H1 (cell line): ENCODE data around the gene MAPRE2. TPM values are rescaled to one million over a fixed set of nuclear protein-coding genes. Genes with fewer than 3 reads are reported as not detected.

Experiments
- CTCF ChIA-PET: fragments of 300-600 bp; sonication (Branson Sonifier 250); formaldehyde crosslinking; loops from one replicate; lab custom pipeline; 2021; ENCODE audit not compliant: partially characterized antibody; lab: Charles Lee
- POLR2A ChIA-PET: fragments of 300-600 bp; sonication (Branson Sonifier 250); formaldehyde crosslinking; loops from one replicate; lab custom pipeline; 2021; ENCODE audit warnings: inconsistent platforms; ENCODE audit not compliant: partially characterized antibody; lab: Charles Lee
- DNase-seq, 2 experiments: peaks; one replicate each; pipeline versions ENCODE4 v3.0.0 to v3.0.0-alpha.2; 2010 to 2022; ENCODE audit warnings: low spot score in 2 of 2, low read depth in 1 of 2, mixed read lengths in 1 of 2
- FAIRE-seq: peaks from 2 replicates; lab custom pipeline; 2011; peaks lifted over from hg19 to GRCh38; lab: Jason Lieb, UNC
- H2AFZ ChIP-seq: 2 replicates; pipeline ENCODE4 v1.8.1; 2012; ENCODE audit warnings: low read length, inconsistent platforms
- H2AK5ac ChIP-seq: 2 replicates; pipeline ENCODE4 v1.6.1; 2013; ENCODE audit warnings: low read depth, low read length
- H2BK120ac ChIP-seq: replicated peaks from 2 replicates; pipeline ENCODE3; 2013; ENCODE audit warnings: low read depth, low read length, inconsistent platforms
- H2BK12ac ChIP-seq: 2 replicates; pipeline ENCODE4 v1.6.1; 2013; ENCODE audit warnings: low read depth, low read length
- H2BK15ac ChIP-seq: 2 replicates; pipeline ENCODE4 v1.6.1; 2013; ENCODE audit warnings: low read length
- H2BK20ac ChIP-seq: 2 replicates; pipeline ENCODE4 v1.6.1; 2013; ENCODE audit warnings: low read length
- H2BK5ac ChIP-seq: 2 replicates; pipeline ENCODE4 v1.6.1; 2013; ENCODE audit warnings: low read depth, low read length
- H3K14ac ChIP-seq: 2 replicates; pipeline ENCODE4 v1.6.1; 2013; ENCODE audit warnings: inconsistent platforms; ENCODE audit not compliant: insufficient read length
- H3K18ac ChIP-seq: 2 replicates; pipeline ENCODE4 v1.6.1; 2013; ENCODE audit warnings: low read length; ENCODE audit errors: extremely low read depth
- H3K23ac ChIP-seq: 2 replicates; pipeline ENCODE4 v1.6.1; 2013; ENCODE audit warnings: inconsistent platforms; ENCODE audit not compliant: insufficient read length
- H3K23me2 ChIP-seq: 2 replicates; pipeline ENCODE4 v1.6.1; 2013; ENCODE audit warnings: low read depth, low read length
- H3K27ac ChIP-seq: 2 replicates; pipeline ENCODE4 v1.6.1; 2011; ENCODE audit warnings: low read depth, low read length, inconsistent platforms
- H3K27me3 ChIP-seq, 4 experiments: replicated peaks in 1 of 4; 1 replicate in 1 of 4; 2 replicates in 3 of 4; pipeline versions ENCODE4 v1.6.1 to v1.8.1; 2011 to 2013; ENCODE audit warnings: low read length in 3 of 4, mild to moderate bottlenecking in 3 of 4, inconsistent platforms in 2 of 4, mixed read lengths in 2 of 4, moderate library complexity in 1 of 4; ENCODE audit not compliant: control insufficient read depth in 3 of 4, insufficient read depth in 3 of 4; ENCODE audit errors: extremely low read depth in 1 of 4
- H3K36me3 ChIP-seq, 4 experiments: 2 replicates each; pipeline versions ENCODE4 v1.6.1 to v1.8.1; 2011 to 2013; ENCODE audit warnings: mild to moderate bottlenecking in 4 of 4, low read length in 3 of 4, moderate library complexity in 2 of 4, control low read depth in 1 of 4, inconsistent platforms in 1 of 4; ENCODE audit not compliant: insufficient read depth in 4 of 4, control insufficient read depth in 2 of 4
- H3K4ac ChIP-seq: replicated peaks from 2 replicates; pipeline ENCODE3; 2013; ENCODE audit warnings: low read length, low read depth, mixed read lengths, inconsistent platforms; ENCODE audit not compliant: insufficient read length
- H3K4me1 ChIP-seq, 4 experiments: replicated peaks in 1 of 4; 1 replicate in 1 of 4; 2 replicates in 3 of 4; pipeline versions ENCODE4 v1.6.1 to v1.8.1; 2011 to 2013; ENCODE audit warnings: low read length in 3 of 4, inconsistent platforms in 2 of 4, mixed read lengths in 1 of 4; ENCODE audit not compliant: insufficient read depth in 4 of 4, control insufficient read depth in 3 of 4
- H3K4me2 ChIP-seq, 2 experiments: 2 replicates each; pipeline versions ENCODE4 v1.6.1 to v1.8.1; 2011 to 2013; ENCODE audit warnings: low read depth in 2 of 2, low read length in 2 of 2, control low read depth in 1 of 2, inconsistent platforms in 1 of 2, mild to moderate bottlenecking in 1 of 2; ENCODE audit not compliant: insufficient read depth in 1 of 2
- H3K4me3 ChIP-seq, 4 experiments: fragments of 200-600, 300-600 bp in 1 of 4; sonication (generic), shearing (Covaris generic), sonication (Bioruptor Twin) in 1 of 4; 2 replicates each; pipeline versions ENCODE4 v1.5.1 to v1.8.1; 2011 to 2016; ENCODE audit warnings: low read length in 4 of 4, low read depth in 3 of 4, control low read depth in 2 of 4, inconsistent platforms in 2 of 4, mild to moderate bottlenecking in 2 of 4, mixed read lengths in 1 of 4, moderate library complexity in 1 of 4; ENCODE audit not compliant: insufficient read depth in 2 of 4; ENCODE audit errors: extremely low read depth in 1 of 4
- H3K56ac ChIP-seq: replicated peaks from 2 replicates; pipeline ENCODE3; 2013; ENCODE audit warnings: low read depth, mild to moderate bottlenecking, mixed read lengths, low read length, inconsistent platforms; ENCODE audit not compliant: insufficient read length
- H3K79me1 ChIP-seq: 2 replicates; pipeline ENCODE4 v1.6.1; 2013; ENCODE audit warnings: low read depth, low read length, control low read depth
- H3K79me2 ChIP-seq, 2 experiments: 2 replicates each; pipeline versions ENCODE4 v1.6.1 to v1.8.1; 2012 to 2013; ENCODE audit warnings: low read length in 2 of 2, mild to moderate bottlenecking in 2 of 2, inconsistent platforms in 1 of 2; ENCODE audit not compliant: insufficient read depth in 2 of 2, control insufficient read depth in 1 of 2
- H3K9ac ChIP-seq, 4 experiments: replicated peaks in 1 of 4; 1 replicate in 1 of 4; 2 replicates in 3 of 4; pipeline versions ENCODE4 v1.6.1 to v1.8.1; 2011 to 2013; ENCODE audit warnings: low read depth in 3 of 4, low read length in 3 of 4, control low read depth in 2 of 4, mild to moderate bottlenecking in 2 of 4, moderate library complexity in 2 of 4, inconsistent platforms in 1 of 4; ENCODE audit errors: extremely low read depth in 1 of 4
- H3K9me3 ChIP-seq, 2 experiments: 2 replicates each; pipeline versions ENCODE4 v1.6.1 to v1.8.1; 2012 to 2013; ENCODE audit warnings: mild to moderate bottlenecking in 2 of 2, moderate library complexity in 2 of 2, control low read depth in 1 of 2, inconsistent platforms in 1 of 2, low read depth in 1 of 2, low read length in 1 of 2, mixed read lengths in 1 of 2; ENCODE audit not compliant: insufficient read depth in 2 of 2
- H4K20me1 ChIP-seq, 2 experiments: replicated peaks in 1 of 2; 2 replicates each; pipeline versions ENCODE3 to v1.8.1; 2011 to 2013; ENCODE audit warnings: inconsistent platforms in 2 of 2, low read length in 2 of 2, mild to moderate bottlenecking in 1 of 2; ENCODE audit not compliant: insufficient read depth in 2 of 2, control insufficient read depth in 1 of 2
- H4K5ac ChIP-seq: 2 replicates; pipeline ENCODE4 v1.6.1; 2013; ENCODE audit warnings: low read length, low read depth, mixed read lengths, inconsistent platforms; ENCODE audit not compliant: insufficient read length
- H4K8ac ChIP-seq: 2 replicates; pipeline ENCODE4 v1.8.0; 2013; ENCODE audit warnings: mild to moderate bottlenecking, moderate library complexity, low read length, inconsistent platforms; ENCODE audit not compliant: insufficient read depth; ENCODE audit errors: extremely low read depth
- H4K91ac ChIP-seq: replicated peaks from 2 replicates; pipeline ENCODE3; 2013; ENCODE audit warnings: low read length, mixed read lengths, inconsistent platforms; ENCODE audit not compliant: insufficient read length
- BACH1 ChIP-seq: IDR thresholded peaks from 2 replicates; pipeline ENCODE4 v1.6.1; 2012; ENCODE audit warnings: low read length, improper control_type of control experiment
- CBX5 ChIP-seq: fragments of 300-800, 300-1000 bp; sonication (generic); IDR thresholded peaks from 2 replicates; pipeline ENCODE4 v1.7.1; 2016; ENCODE audit warnings: antibody characterized with exemption, low read length, low read depth
- CREB1 ChIP-seq: IDR thresholded peaks from 2 replicates; pipeline ENCODE4 v1.6.1; 2012; ENCODE audit warnings: inconsistent platforms
- EP300 ChIP-seq, 2 experiments: IDR thresholded peaks; 1 replicate in 1 of 2; 2 replicates in 1 of 2; pipeline ENCODE4 v1.6.1; 2011 to 2012; ENCODE audit warnings: low read depth in 2 of 2, low read length in 2 of 2, mild to moderate bottlenecking in 2 of 2, borderline replicate concordance in 1 of 2, inconsistent platforms in 1 of 2, moderate library complexity in 1 of 2
- HDAC2 ChIP-seq, 2 experiments: fragments of 300-600 bp in 1 of 2; sonication (generic) in 1 of 2; IDR thresholded peaks; 2 replicates each; pipeline ENCODE4 v1.6.1; 2011 to 2012; ENCODE audit warnings: low read depth in 2 of 2, low read length in 2 of 2, mild to moderate bottlenecking in 2 of 2, moderate library complexity in 2 of 2, borderline replicate concordance in 1 of 2, inconsistent platforms in 1 of 2
- JUN ChIP-seq: IDR thresholded peaks from 2 replicates; pipeline ENCODE4 v1.6.1; 2011; ENCODE audit warnings: low read depth, mild to moderate bottlenecking, improper control_type of control experiment, low read length
- KDM4A ChIP-seq: IDR thresholded peaks from one replicate; pipeline ENCODE4 v1.7.1; 2012; ENCODE audit warnings: low read depth, mild to moderate bottlenecking, moderate library complexity, low read length, inconsistent platforms; ENCODE audit not compliant: severe bottlenecking
- KDM5A ChIP-seq: fragments of 200-600 bp; IDR thresholded peaks from 2 replicates; pipeline ENCODE4 v1.7.1; 2012; ENCODE audit warnings: mild to moderate bottlenecking, low read length, inconsistent platforms, mixed read lengths
- POLR2A ChIP-seq, 2 experiments: IDR thresholded peaks; 1 replicate in 1 of 2; 2 replicates in 1 of 2; pipeline ENCODE4 v1.6.1; 2011; ENCODE audit warnings: low read depth in 2 of 2, low read length in 2 of 2, mild to moderate bottlenecking in 2 of 2; ENCODE audit errors: control extremely low read depth in 1 of 2
- RAD21 ChIP-seq, 2 experiments: IDR thresholded peaks in 1 of 2; conservative IDR thresholded peaks in 1 of 2; 2 replicates each; pipeline ENCODE4 v1.6.1; 2011; ENCODE audit warnings: low read depth in 2 of 2, low read length in 2 of 2, improper control_type of control experiment in 1 of 2, inconsistent platforms in 1 of 2, mild to moderate bottlenecking in 1 of 2, moderate library complexity in 1 of 2
- SIX5 ChIP-seq: IDR thresholded peaks from 2 replicates; pipeline ENCODE4 v1.6.1; 2011; ENCODE audit warnings: mild to moderate bottlenecking, low read depth, low read length
- SUZ12 ChIP-seq: fragments of 200-600 bp; sonication (generic); IDR thresholded peaks from 2 replicates; pipeline ENCODE4 v1.6.1; 2012; ENCODE audit warnings: mild to moderate bottlenecking, inconsistent platforms, low read length, moderate library complexity, mixed read lengths
- YY1 ChIP-seq: IDR thresholded peaks from 2 replicates; pipeline ENCODE4 v1.6.1; 2011; ENCODE audit warnings: low read depth, mild to moderate bottlenecking, low read length
- WGBS, 2 experiments: shearing (Covaris generic) in 1 of 2; methylation state at CpG; one replicate each; pipeline versions ENCODE4 v1.1.6 to v1.1.7; 2013 to 2015; ENCODE audit warnings: low lambda C conversion rate in 2 of 2, mixed read lengths in 2 of 2, inconsistent platforms in 1 of 2, low coverage in 1 of 2, missing lambda C conversion rate in 1 of 2; ENCODE audit not compliant: insufficient replicate concordance in 2 of 2, insufficient coverage in 1 of 2, insufficient read length in 1 of 2; ENCODE audit errors: extremely low coverage in 1 of 2, missing lambda C conversion rate in 1 of 2; 5-methylcytosine and 5-hydroxymethylcytosine counted together
- polyA plus RNA-seq, 7 experiments: library from polyadenylated mRNA; depleted of rRNA in 3 of 7; stranded (reverse) in 5 of 7; unstranded in 2 of 7; fragments of >200 nt in 5 of 7; fragments of 200-250 nt in 2 of 7; gene quantifications; 1 replicate in 5 of 7; 2 replicates in 1 of 7; 4 replicates in 1 of 7; pipeline versions ENCODE4 v1.2.1 to v1.2.3, GENCODE V29; 2011 to 2013; ENCODE audit warnings: missing spikeins in 2 of 7, mixed read lengths in 2 of 7
- total RNA-seq: library from RNA; stranded (reverse); fragmentation: NEBNext Ultra II Directional; extraction: Animal tissue kit (Norgen Biotek cat#: 25700); gene quantifications from 2 replicates; pipeline ENCODE4 v1.2.1, GENCODE V29; 2021

Gene MAPRE2
- total and polyA plus RNA-seq, 2 of the 8 experiments (the other 6 are each of a cell fraction or from before 2014, with no cell fraction given): 32.6 to 33.1 TPM

DNA sequence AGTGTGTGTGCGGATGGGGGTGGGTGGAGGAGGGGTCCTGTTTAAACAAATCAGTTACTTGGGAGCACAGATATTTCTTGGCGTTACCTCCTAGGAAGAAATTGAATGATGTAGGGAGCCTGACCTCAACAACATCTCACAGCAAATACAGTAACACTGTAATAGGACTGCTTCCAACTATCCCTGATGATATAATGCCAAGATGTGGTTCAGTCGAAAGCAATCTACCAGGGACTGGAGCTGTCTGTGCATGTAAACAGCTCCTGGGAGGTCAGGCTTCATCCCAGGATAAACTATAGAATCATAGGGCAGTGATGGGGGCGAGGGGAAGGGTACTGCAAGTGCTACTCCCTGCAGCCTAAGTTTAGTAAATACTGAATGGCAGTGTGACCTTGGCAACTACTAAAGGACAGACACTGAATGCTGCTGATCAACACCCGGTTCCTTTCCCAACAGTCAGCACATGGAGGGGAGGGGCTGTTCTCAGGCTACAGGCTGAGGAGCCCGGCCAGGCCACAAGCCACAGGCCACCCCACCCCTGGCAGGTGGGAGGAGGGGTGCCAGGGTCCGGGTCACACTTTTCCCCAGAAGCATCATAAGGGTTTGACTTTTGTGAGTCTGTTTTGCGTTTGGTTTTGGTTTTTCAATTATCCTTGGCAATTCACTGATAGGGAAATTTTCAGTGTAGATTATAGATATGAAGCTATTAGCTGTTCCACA is 114.3 kb downstream of the MAPRE2 start:
- H3K23me2 ChIP-seq: no peaks in the 10 kb centered on the region
- H3K27me3 ChIP-seq: no peaks in the 10 kb centered on the region
- CTCF ChIA-PET: interaction anchor here (1.2 to 3.4 kb wide), 2 partner anchors 11 to 32 kb away, joined by 3 to 17 read pairs; no protein-coding TSS in a partner anchor
- H3K4me1 ChIP-seq: peaks cover 0 to 7% (median 4%) of the 10 kb centered on the region in 4 experiments; a peak in 5 of 7 replicates
- H2AFZ ChIP-seq: no peak overlapping the region
- H3K79me2 ChIP-seq: no peaks in the 10 kb centered on the region
- no peaks in the 10 kb centered on the region for H3K79me1 ChIP-seq
- H2BK20ac ChIP-seq: no peak overlapping the region
- POLR2A ChIA-PET: no interaction called here
- H4K20me1 ChIP-seq: no peaks in the 10 kb centered on the region
- H3K4me3 ChIP-seq: no peak overlapping the region
- WGBS, 2 experiments: 76% methylated on average over 8 of the region's 8 CpGs; no CpG with 5 or more reads in 1 of the 2 experiments
- H4K91ac ChIP-seq: no peak overlapping the region
- H3K56ac ChIP-seq: no peak overlapping the region
- no peak overlapping the region for H4K5ac ChIP-seq
- no peak overlapping the region for H2BK15ac ChIP-seq
- no peak overlapping the region for H3K14ac ChIP-seq
- no peak overlapping the region for H2BK5ac ChIP-seq
- H3K4me2 ChIP-seq: peak overlapping the region in 1 of 2 experiments; percentile 20; a peak in 1 of 4 replicates
- H3K9ac ChIP-seq: no peak overlapping the region; a peak in 1 of 7 replicates
- no peak overlapping the region for H2BK12ac ChIP-seq
- FAIRE-seq: no peak
- H2AK5ac ChIP-seq: no peak overlapping the region
- H3K36me3 ChIP-seq: no peaks in the 10 kb centered on the region
- no peak overlapping the region for H3K27ac ChIP-seq
- H3K9me3 ChIP-seq: no peaks in the 10 kb centered on the region
- H3K4ac ChIP-seq: no peak overlapping the region
- no peak overlapping the region for H3K18ac ChIP-seq
- H3K23ac ChIP-seq: no peak overlapping the region
- H4K8ac ChIP-seq: no peak overlapping the region; the same call in 1 of the 2 replicates
- DNase-seq: no peak
- no peak overlapping the region for H2BK120ac ChIP-seq
- no peak for TF ChIP-seq HDAC2 (IDR thresholded peaks at IDR 0.05; ENCODE audit: borderline replicate concordance in 1 of 2, low read depth in 2 of 2, low read length in 2 of 2)
- no peak for TF ChIP-seq RAD21 (IDR thresholded peaks at IDR 0.05 in 1 of 2, conservative IDR thresholded peaks at IDR 0.05 in 1 of 2; ENCODE audit: low read depth in 2 of 2, low read length in 2 of 2)
- TF ChIP-seq KDM5A: no peak
- TF ChIP-seq BACH1: no peak
- TF ChIP-seq YY1: no peak
- TF ChIP-seq POLR2A (IDR thresholded peaks at IDR 0.05; ENCODE audit: control extremely low read depth in 1 of 2, low read depth in 2 of 2, low read length in 2 of 2): no peak
- TF ChIP-seq CREB1: no peak
- no peak for TF ChIP-seq EP300 (IDR thresholded peaks at IDR 0.05; ENCODE audit: borderline replicate concordance in 1 of 2, low read depth in 2 of 2, low read length in 2 of 2)
- TF ChIP-seq CBX5: no peak
- no peak for TF ChIP-seq KDM4A
- no peak for TF ChIP-seq SUZ12
- TF ChIP-seq JUN: no peak
- no peak for TF ChIP-seq SIX5
